SU-DHL-6 (cell line): Measurements from ENCODE around the gene ARHGAP26.

Experiments used
- H2AFZ ChIP-seq: fragments of 200-600 bp; sonication (generic); 2 replicates; pipeline ENCODE4 v1.6.1; 2014; ENCODE audit warnings: low read depth, mild to moderate bottlenecking, moderate library complexity, mixed read lengths, antibody characterized with exemption, low read length; ENCODE audit not compliant: severe bottlenecking
- H3F3A ChIP-seq: fragments of 200-600 bp; shearing (Covaris generic); 2 replicates; pipeline ENCODE4 v1.6.0; 2016; ENCODE audit warnings: antibody characterized with exemption, mild to moderate bottlenecking; ENCODE audit not compliant: insufficient read depth
- H3K27ac ChIP-seq: fragments of 200-600 bp; sonication (generic); 2 replicates; pipeline ENCODE4 v1.5.1; 2016; ENCODE audit warnings: low read depth, mild to moderate bottlenecking, low read length, moderate library complexity, mixed read lengths
- H3K27me3 ChIP-seq: fragments of 200-600 bp; sonication (generic), shearing (Covaris generic); 2 replicates; pipeline ENCODE4 v1.6.0; 2014; ENCODE audit warnings: mild to moderate bottlenecking, low read length
- H3K36me3 ChIP-seq: fragments of 200-600 bp; sonication (generic); 2 replicates; pipeline ENCODE4 v1.6.1; 2014; ENCODE audit warnings: mild to moderate bottlenecking, low read length, mixed read lengths
- H3K4me2 ChIP-seq: fragments of 300-600, 200-600 bp; shearing (Covaris generic), sonication (generic); 2 replicates; pipeline ENCODE4 v1.6.0; 2014; ENCODE audit warnings: low read length, low read depth, mild to moderate bottlenecking; ENCODE audit not compliant: poor library complexity, severe bottlenecking
- H3K4me3 ChIP-seq: fragments of 200-600 bp; sonication (generic); 2 replicates; pipeline ENCODE4 v1.5.1; 2014; ENCODE audit warnings: antibody characterized with exemption, low read length, mild to moderate bottlenecking, mixed read lengths; ENCODE audit not compliant: insufficient read depth, poor library complexity, severe bottlenecking
- H3K79me2 ChIP-seq: fragments of 200-600 bp; sonication (generic); 2 replicates; pipeline ENCODE4 v1.6.1; 2014; ENCODE audit warnings: mild to moderate bottlenecking, low read length, moderate library complexity; ENCODE audit not compliant: insufficient read depth
- H3K9ac ChIP-seq: fragments of 200-600 bp; sonication (generic); 2 replicates; pipeline ENCODE4 v1.7.0; 2014; ENCODE audit warnings: mild to moderate bottlenecking, low read length
- H3K9me2 ChIP-seq: fragments of 200-600 bp; sonication (generic); replicated peaks from 2 replicates; pipeline ENCODE4 v1.6.1; 2014; ENCODE audit warnings: low read length; ENCODE audit not compliant: insufficient read depth
- H3K9me3 ChIP-seq: fragments of 200-600 bp; sonication (generic); 2 replicates; pipeline ENCODE4 v1.6.1; 2014; ENCODE audit warnings: low read length, mixed read lengths; ENCODE audit not compliant: insufficient read depth
- H4K20me1 ChIP-seq: fragments of 200-600 bp; sonication (generic); 2 replicates; pipeline ENCODE4 v1.6.1; 2014; ENCODE audit warnings: low read depth, mild to moderate bottlenecking, antibody characterized with exemption, low read length, moderate library complexity, mixed read lengths
- EZH2phosphoT487 ChIP-seq: fragments of 200-600 bp; sonication (generic), shearing (Covaris generic); conservative IDR thresholded peaks from 2 replicates; pipeline ENCODE4 v1.6.1; 2018; ENCODE audit warnings: mild to moderate bottlenecking, antibody characterized with exemption, low read length, moderate library complexity, mixed read lengths
- TF ChIP-seq, protein P1 (sequence below): fragments of 200-600 bp; sonication (generic); IDR thresholded peaks from one replicate; pipeline ENCODE4 v1.5.1; 2017; ENCODE audit warnings: antibody characterized with exemption, mild to moderate bottlenecking, low read length, moderate library complexity; ENCODE audit not compliant: insufficient read depth, poor library complexity, severe bottlenecking

The ARHGAP26 gene

DNA sequence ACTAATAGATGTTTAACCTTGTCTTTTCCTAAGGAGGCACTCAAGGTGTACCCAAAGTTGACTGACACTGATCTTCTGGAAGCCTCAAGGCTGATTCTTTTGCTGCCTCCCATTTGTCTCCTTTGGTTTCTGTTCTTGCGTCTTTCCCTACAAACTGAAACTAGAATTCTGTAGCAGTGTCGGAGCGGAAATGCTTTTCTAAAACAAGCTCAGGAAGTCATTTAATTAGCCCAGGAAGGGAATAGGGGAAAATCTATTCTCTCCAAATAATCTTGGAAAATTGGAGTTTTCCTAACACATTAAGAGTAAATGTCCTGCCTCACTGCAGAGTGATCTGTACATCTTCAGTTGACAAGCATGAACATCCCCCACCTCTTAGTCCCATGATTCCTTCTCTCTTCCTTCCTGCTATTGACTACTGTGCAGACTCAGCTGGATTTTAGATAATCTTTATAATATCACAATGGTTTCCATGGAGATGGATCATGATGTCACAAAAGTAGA is 450.6 kb downstream of the ARHGAP26 start:
- Histone ChIP-seq H3K4me2 (no peak overlapping the region), H3K9me2 (no peaks in the 10 kb centered on the region), H3K4me3 (no peak overlapping the region), H4K20me1 (no peaks in the 10 kb centered on the region), H3K79me2 (no peaks in the 10 kb centered on the region), H3K27ac (no peak overlapping the region), H3K9ac (no peak overlapping the region), H3F3A (no peaks in the 10 kb centered on the region), H3K27me3 (no peaks in the 10 kb centered on the region), H3K36me3 (no peaks in the 10 kb centered on the region), H2AFZ (no peak overlapping the region), H3K9me3 (no peaks in the 10 kb centered on the region)
- TF ChIP-seq EZH2phosphoT487 = no peak
- TF ChIP-seq, protein P1, sequence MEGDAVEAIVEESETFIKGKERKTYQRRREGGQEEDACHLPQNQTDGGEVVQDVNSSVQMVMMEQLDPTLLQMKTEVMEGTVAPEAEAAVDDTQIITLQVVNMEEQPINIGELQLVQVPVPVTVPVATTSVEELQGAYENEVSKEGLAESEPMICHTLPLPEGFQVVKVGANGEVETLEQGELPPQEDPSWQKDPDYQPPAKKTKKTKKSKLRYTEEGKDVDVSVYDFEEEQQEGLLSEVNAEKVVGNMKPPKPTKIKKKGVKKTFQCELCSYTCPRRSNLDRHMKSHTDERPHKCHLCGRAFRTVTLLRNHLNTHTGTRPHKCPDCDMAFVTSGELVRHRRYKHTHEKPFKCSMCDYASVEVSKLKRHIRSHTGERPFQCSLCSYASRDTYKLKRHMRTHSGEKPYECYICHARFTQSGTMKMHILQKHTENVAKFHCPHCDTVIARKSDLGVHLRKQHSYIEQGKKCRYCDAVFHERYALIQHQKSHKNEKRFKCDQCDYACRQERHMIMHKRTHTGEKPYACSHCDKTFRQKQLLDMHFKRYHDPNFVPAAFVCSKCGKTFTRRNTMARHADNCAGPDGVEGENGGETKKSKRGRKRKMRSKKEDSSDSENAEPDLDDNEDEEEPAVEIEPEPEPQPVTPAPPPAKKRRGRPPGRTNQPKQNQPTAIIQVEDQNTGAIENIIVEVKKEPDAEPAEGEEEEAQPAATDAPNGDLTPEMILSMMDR = no peak

DNA sequence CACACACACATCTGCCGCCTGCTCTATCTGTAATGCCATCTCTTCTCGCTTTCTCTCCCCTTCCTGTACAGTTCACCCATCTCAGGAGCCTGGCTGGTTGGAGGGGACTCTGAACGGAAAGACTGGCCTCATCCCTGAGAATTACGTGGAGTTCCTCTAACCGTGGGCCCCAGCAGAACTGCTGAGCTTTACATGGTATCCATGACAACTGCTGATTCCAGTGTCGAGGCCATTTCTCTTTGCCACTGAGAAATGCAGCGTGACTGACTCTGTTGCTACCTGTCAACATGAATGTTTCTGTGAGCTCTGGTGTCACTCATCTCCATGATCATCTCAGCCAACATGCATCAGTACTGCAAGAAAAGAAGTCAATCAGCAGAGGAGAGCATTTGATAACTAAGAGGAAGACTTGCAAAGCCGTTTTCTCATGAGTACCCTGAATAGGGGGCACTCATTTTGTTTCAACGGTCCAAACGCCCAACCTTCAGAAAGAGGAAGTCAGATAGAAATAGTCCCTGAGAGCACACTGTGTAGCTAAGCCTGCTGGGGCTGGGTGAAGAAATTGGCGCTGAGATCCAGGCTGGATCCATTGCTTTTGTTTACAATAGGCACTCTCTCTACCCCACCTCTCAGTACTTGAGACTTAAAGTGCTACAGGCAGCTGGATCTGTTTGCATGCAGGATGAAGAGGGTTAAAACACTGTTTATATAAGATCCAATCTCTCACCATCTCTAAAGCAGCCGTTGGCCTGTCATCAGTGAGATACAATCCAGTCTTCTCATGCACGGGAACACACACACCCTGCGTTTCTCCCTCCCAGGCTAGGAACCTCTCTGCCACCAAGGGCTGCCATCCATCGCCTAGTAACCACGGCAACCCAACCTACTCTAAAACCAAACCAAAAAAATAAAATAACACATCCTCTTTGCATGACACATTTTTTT is 452.4 kb downstream of the ARHGAP26 start:
- Histone ChIP-seq H3K9me2 (no peaks in the 10 kb centered on the region), H3K4me2 (peak overlapping the region; percentile 62), H3F3A (no peaks in the 10 kb centered on the region), H3K27me3 (no peaks in the 10 kb centered on the region), H3K27ac (peak overlapping the region; percentile 76), H3K79me2 (no peaks in the 10 kb centered on the region), H3K4me3 (peak overlapping the region; percentile 28), H2AFZ (peak overlapping the region; percentile 100), H3K9ac (peak overlapping the region; percentile 51), H3K9me3 (no peaks in the 10 kb centered on the region), H4K20me1 (no peaks in the 10 kb centered on the region), H3K36me3 (no peaks in the 10 kb centered on the region)
- TF ChIP-seq EZH2phosphoT487 = no peak
- TF ChIP-seq, protein P1 = no peak

DNA sequence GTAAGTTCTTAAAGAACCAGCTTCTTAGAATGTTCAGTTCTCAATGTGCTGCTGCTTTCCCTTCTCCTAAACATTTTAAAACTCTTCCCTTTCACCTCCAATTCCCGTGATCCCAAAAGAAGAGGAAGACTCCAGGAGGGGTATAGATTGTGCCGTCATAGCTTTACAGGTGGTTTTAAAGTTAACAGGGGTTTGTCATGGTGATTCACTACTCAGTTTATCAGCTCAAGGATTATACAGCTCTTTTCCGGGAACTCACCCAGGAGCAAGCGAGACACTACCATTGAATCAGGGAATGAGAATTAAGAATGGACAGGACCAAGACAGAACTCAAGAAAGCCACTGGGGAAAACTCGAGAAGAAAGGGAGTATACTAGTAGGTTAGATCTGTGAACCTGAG is 454.5 kb downstream of the ARHGAP26 start:
- no peaks in the 10 kb centered on the region for H3K79me2 ChIP-seq
- no peaks in the 10 kb centered on the region for H3K9me2 ChIP-seq
- no peak overlapping the region for H3K27ac ChIP-seq
- no peaks in the 10 kb centered on the region for H3K27me3 ChIP-seq
- H3K36me3 ChIP-seq = no peaks in the 10 kb centered on the region
- H3K9ac ChIP-seq = no peak overlapping the region
- no peaks in the 10 kb centered on the region for H3F3A ChIP-seq
- no peak for TF ChIP-seq EZH2phosphoT487
- TF ChIP-seq, protein P1 = no peak
- H3K9me3 ChIP-seq = no peaks in the 10 kb centered on the region
- H4K20me1 ChIP-seq = no peaks in the 10 kb centered on the region
- no peak overlapping the region for H3K4me2 ChIP-seq
- H2AFZ ChIP-seq = no peak overlapping the region
- no peak overlapping the region for H3K4me3 ChIP-seq
